ENCODE measurements around the gene TSPAN9.

Gene TSPAN9

GRCh38 chr12:3123729-3124128 lies 46.5 kb downstream of the TSPAN9 start:
- DNase-seq = no peak
- Mint-ChIP-seq H3K27me3 (peaks cover 62% of the 10 kb centered on the region), H3K4me3 (no peak overlapping the region), H3K4me1 (peaks cover 15% of the 10 kb centered on the region), H3K9me3 (no peaks in the 10 kb centered on the region), H3K36me3 (no peaks in the 10 kb centered on the region), H3K27ac (no peak overlapping the region)
- CTCF ChIA-PET = interaction anchor here (1.5 to 2.4 kb wide), 3 partner anchors 9 to 151 kb away, joined by 3 to 7 read pairs (median 5); no protein-coding TSS in a partner anchor

- Mint-ChIP-seq H3K4me1 (peaks cover 15% of the 10 kb centered on the region), H3K27me3 (peaks cover 60% of the 10 kb centered on the region), H3K4me3 (no peak overlapping the region), H3K36me3 (no peaks in the 10 kb centered on the region), H3K27ac (no peak overlapping the region), H3K9me3 (no peaks in the 10 kb centered on the region)
- CTCF ChIA-PET = no interaction called here
- DNase-seq = no peak
These were observed 47.7 kb downstream of the TSPAN9 start for GRCh38 chr12:3124917-3125316.

- Mint-ChIP-seq H3K4me1 (peaks cover 17% of the 10 kb centered on the region), H3K27me3 (peaks cover 60% of the 10 kb centered on the region), H3K9me3 (no peaks in the 10 kb centered on the region), H3K27ac (no peak overlapping the region), H3K36me3 (no peaks in the 10 kb centered on the region), H3K4me3 (no peak overlapping the region)
- DNase-seq = no peak
- CTCF ChIA-PET = no interaction called here
These were observed 48.5 kb downstream of the TSPAN9 start for GRCh38 chr12:3125674-3126073.

GRCh38 chr12:3127832-3128231 lies 50.7 kb downstream of the TSPAN9 start:
- no peak overlapping the region for H3K4me3 Mint-ChIP-seq
- H3K27ac Mint-ChIP-seq = no peak overlapping the region
- peaks cover 18% of the 10 kb centered on the region for H3K4me1 Mint-ChIP-seq
- no peak for DNase-seq
- CTCF ChIA-PET = interaction anchor here (1.2 kb wide), 1 partner anchor 147 kb away, joined by 3 read pairs; no protein-coding TSS in a partner anchor
- no peaks in the 10 kb centered on the region for H3K36me3 Mint-ChIP-seq
- no peaks in the 10 kb centered on the region for H3K9me3 Mint-ChIP-seq
- peaks cover 68% of the 10 kb centered on the region for H3K27me3 Mint-ChIP-seq

GRCh38 chr12:3128498-3129293 lies 51.5 kb downstream of the TSPAN9 start:
- peaks cover 68% of the 10 kb centered on the region for H3K27me3 Mint-ChIP-seq
- peaks cover 18% of the 10 kb centered on the region for H3K4me1 Mint-ChIP-seq
- no peaks in the 10 kb centered on the region for H3K9me3 Mint-ChIP-seq
- H3K27ac Mint-ChIP-seq = no peak overlapping the region
- H3K4me3 Mint-ChIP-seq = no peak overlapping the region
- CTCF ChIA-PET = interaction anchor here (0.6 to 1.3 kb wide), 3 partner anchors 55 to 147 kb away, joined by 3 to 4 read pairs (median 3); no protein-coding TSS in a partner anchor
- DNase-seq = no peak
- H3K36me3 Mint-ChIP-seq = no peaks in the 10 kb centered on the region

GRCh38 chr12:3129301-3130056 lies 52.3 kb downstream of the TSPAN9 start:
- DNase-seq = peak; percentile 33
- no peak overlapping the region for H3K4me3 Mint-ChIP-seq

GRCh38 chr12:3130057-3130830 lies 53.1 kb downstream of the TSPAN9 start:
- CTCF ChIA-PET = interaction anchor here (0.9 to 1.3 kb wide), 3 partner anchors 10 to 146 kb away, joined by 3 to 4 read pairs (median 3); no protein-coding TSS in a partner anchor
- peaks cover 18% of the 10 kb centered on the region for H3K4me1 Mint-ChIP-seq
- no peaks in the 10 kb centered on the region for H3K9me3 Mint-ChIP-seq
- no peak overlapping the region for H3K27ac Mint-ChIP-seq
- no peak overlapping the region for H3K4me3 Mint-ChIP-seq
- no peaks in the 10 kb centered on the region for H3K36me3 Mint-ChIP-seq
- no peak for DNase-seq
- peaks cover 76% of the 10 kb centered on the region for H3K27me3 Mint-ChIP-seq

More at GRCh38 chr12:3129301-3130056, 52.3 kb downstream of the TSPAN9 start:
- Mint-ChIP-seq H3K36me3 (no peaks in the 10 kb centered on the region), H3K27me3 (peaks cover 72% of the 10 kb centered on the region), H3K4me1 (peaks cover 18% of the 10 kb centered on the region), H3K9me3 (no peaks in the 10 kb centered on the region), H3K27ac (no peak overlapping the region)
- CTCF ChIA-PET = interaction anchor here (0.6 to 1.3 kb wide), 4 partner anchors 9 to 146 kb away, joined by 3 to 4 read pairs (median 3); no protein-coding TSS in a partner anchor

GRCh38 chr12:3131129-3131528 lies 54.0 kb downstream of the TSPAN9 start:
- Mint-ChIP-seq H3K4me1 (peaks cover 18% of the 10 kb centered on the region), H3K4me3 (no peak overlapping the region), H3K36me3 (no peaks in the 10 kb centered on the region), H3K9me3 (no peaks in the 10 kb centered on the region), H3K27ac (no peak overlapping the region), H3K27me3 (peaks cover 78% of the 10 kb centered on the region)
- CTCF ChIA-PET = interaction anchor here (0.8 kb wide), 1 partner anchor 144 kb away, joined by 3 read pairs; no protein-coding TSS in a partner anchor
- DNase-seq = no peak

GRCh38 chr12:3132636-3133404 lies 55.6 kb downstream of the TSPAN9 start:
- CTCF ChIA-PET = interaction anchor here (2.1 to 6.7 kb wide), 2 partner anchors 9 to 143 kb away, joined by 5 to 58 read pairs; no protein-coding TSS in a partner anchor
- no peaks in the 10 kb centered on the region for H3K9me3 Mint-ChIP-seq
- no peaks in the 10 kb centered on the region for H3K36me3 Mint-ChIP-seq
- no peak overlapping the region for H3K27ac Mint-ChIP-seq
- no peak overlapping the region for H3K4me3 Mint-ChIP-seq
- peaks cover 18% of the 10 kb centered on the region for H3K4me1 Mint-ChIP-seq
- no peak for DNase-seq
- H3K27me3 Mint-ChIP-seq = peaks cover 85% of the 10 kb centered on the region

- Mint-ChIP-seq H3K9me3 (no peaks in the 10 kb centered on the region), H3K4me3 (no peak overlapping the region), H3K4me1 (peaks cover 18% of the 10 kb centered on the region), H3K36me3 (no peaks in the 10 kb centered on the region), H3K27ac (no peak overlapping the region), H3K27me3 (peaks cover 82% of the 10 kb centered on the region)
- CTCF ChIA-PET = interaction anchor here (0.6 to 6.7 kb wide), 4 partner anchors 10 to 142 kb away, joined by 3 to 58 read pairs (median 4); no protein-coding TSS in a partner anchor
- DNase-seq = no peak
These were observed 56.2 kb downstream of the TSPAN9 start for GRCh38 chr12:3133405-3133783.

GRCh38 chr12:3134126-3134525 lies 56.9 kb downstream of the TSPAN9 start:
- H3K27me3 Mint-ChIP-seq = peaks cover 82% of the 10 kb centered on the region
- H3K4me3 Mint-ChIP-seq = no peak overlapping the region
- H3K36me3 Mint-ChIP-seq = no peaks in the 10 kb centered on the region
- peaks cover 17% of the 10 kb centered on the region for H3K4me1 Mint-ChIP-seq
- H3K9me3 Mint-ChIP-seq = no peaks in the 10 kb centered on the region
- DNase-seq = no peak
- CTCF ChIA-PET = interaction anchor here (0.6 to 6.7 kb wide), 6 partner anchors 11 to 141 kb away, joined by 3 to 58 read pairs (median 4); no protein-coding TSS in a partner anchor
- H3K27ac Mint-ChIP-seq = no peak overlapping the region

GRCh38 chr12:3134526-3135135 lies 57.5 kb downstream of the TSPAN9 start:
- CTCF ChIA-PET = interaction anchor here (0.6 to 6.7 kb wide), 8 partner anchors 11 to 141 kb away, joined by 3 to 58 read pairs (median 4); no protein-coding TSS in a partner anchor
- H3K27me3 Mint-ChIP-seq = peaks cover 84% of the 10 kb centered on the region
- peaks cover 12% of the 10 kb centered on the region for H3K4me1 Mint-ChIP-seq
- H3K27ac Mint-ChIP-seq = no peak overlapping the region
- DNase-seq = no peak
- H3K4me3 Mint-ChIP-seq = no peak overlapping the region
- no peaks in the 10 kb centered on the region for H3K36me3 Mint-ChIP-seq
- H3K9me3 Mint-ChIP-seq = no peaks in the 10 kb centered on the region
